NCI-H345 (cell line): ENCODE data around the gene MTG1.
"Not testable (repeated sequence)": the region's sequence is repeated elsewhere in the genome, so short reads cannot be mapped to it uniquely, and the experiment has no call there.

Source experiments
- DNase-seq: peaks from one replicate; lab custom pipeline; 2025; lab: John Stamatoyannopoulos, UW

Gene MTG1

DNA sequence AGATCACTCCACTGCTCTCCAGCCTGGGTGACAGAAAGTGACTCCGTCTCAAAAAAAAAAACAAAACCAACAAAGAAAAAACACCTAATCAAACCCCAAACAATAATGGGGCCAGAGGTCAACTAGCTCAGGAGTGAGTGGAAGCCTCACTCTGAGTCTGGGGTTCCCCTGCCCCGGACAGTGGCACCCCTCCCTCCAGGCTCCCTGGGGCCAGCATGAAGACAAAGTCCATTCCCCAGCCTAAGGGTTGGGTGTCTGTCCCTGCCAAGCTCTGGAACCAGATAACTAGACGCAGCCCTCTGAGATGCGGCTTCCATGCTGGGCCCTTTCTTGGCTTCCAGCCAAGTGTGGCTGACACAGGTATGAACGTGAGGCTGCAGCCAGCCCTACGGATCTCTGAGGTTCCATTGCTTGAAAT lies 34.4 kb upstream of the MTG1 start:
- peak; percentile 82 for DNase-seq

DNA sequence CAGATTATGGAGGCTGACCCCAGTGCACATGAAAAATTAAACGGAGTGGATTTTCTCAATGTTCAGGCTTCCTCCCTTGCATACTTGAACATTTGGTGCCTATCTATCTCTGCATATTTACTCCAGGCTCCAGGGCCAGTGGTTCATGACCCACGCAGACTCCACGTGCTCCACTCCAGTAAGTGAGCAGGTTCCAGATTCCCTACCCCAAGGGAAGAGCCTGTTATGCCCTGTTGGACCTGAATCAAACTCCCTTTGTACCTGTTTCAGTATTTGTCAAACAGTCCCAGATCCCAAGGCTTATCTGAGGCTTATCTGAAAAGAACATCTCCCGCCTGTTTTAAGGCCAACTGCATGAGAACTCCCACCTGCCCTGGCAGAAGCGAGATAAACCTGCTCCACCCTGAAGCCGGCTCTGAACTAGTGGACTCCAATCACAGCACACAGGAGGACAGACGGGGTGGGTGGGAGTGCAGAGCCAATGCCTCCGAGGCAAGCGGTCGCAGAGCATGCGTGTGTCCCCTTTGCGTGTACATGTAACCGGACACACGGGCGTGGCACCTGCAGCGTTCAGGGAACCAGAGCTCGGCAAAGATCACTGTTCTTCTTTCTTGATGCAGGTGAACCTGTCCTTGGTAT lies 33.9 kb upstream of the MTG1 start:
- DNase-seq, result peak; percentile 39

DNA sequence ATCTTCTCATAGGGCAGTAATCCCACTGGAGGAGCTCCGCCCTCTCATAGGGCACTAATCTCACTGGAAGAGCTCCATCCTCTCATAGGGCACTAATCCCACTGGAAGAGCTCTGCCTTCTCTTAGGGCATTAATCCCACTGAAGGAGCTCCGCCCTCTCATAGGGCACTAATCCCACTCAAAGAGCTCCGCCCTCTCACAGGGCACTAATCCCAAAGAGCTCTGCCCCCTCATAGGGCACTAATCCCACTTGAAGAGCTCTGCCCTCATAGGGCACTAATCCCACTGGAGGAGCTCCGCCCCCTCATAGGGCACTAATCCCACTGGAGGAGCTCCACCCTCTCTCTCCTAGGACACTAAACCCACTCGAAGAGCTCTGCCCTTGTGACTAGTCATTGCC lies 32.7 kb upstream of the MTG1 start:
- no peak for DNase-seq

DNA sequence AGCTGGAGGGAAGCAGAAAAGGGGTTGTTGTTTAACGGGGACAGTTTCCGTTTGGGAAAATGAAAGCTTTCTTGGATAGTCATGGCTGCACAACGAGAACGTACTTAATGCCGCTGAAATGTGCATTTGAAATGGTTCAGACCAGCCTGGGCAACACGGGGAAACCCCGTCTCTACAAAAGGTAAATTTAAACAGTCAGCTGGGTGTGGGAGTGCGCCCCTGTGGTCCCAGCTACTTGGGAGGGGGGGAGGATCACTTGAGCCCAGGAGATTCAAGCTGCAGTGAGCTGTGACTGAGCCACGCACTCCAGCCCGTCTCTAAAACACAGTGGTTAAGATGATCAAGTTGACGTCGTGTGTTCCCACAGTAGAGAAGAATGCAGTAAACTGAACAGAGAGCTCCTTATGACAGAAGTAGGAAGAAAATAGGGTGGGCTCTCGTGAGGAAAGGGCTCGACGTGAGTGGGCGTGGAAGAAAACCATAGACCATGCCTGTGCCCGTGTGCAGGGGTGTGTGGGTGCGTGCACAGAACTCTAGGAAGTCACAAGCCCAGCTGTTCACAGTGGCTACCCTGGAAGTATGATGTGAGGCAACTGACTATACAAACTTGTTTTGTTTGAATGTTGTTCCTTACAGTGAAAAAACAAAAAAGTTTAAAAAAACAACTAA lies 32.0 kb upstream of the MTG1 start:
- no peak for DNase-seq

DNA sequence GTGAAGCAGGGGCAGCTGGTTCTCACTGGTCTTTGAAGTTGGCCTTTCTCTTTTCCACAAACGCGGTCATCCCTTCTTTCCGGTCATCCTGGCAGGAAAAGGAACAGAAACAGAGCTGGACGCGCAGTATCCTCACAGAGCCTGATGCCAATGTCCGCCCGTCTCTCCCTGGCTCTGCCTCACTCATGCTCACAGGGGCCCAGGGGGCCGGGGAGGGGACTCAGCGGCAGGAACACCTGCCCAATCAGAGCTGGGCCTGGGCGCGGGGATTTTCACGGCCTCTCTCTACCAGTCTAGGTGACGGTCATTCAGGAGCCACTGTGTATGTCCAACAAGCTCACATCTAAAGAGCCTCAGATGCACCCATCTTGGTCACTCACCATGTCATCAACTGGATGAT lies 31.1 kb upstream of the MTG1 start:
- no peak for DNase-seq

DNA sequence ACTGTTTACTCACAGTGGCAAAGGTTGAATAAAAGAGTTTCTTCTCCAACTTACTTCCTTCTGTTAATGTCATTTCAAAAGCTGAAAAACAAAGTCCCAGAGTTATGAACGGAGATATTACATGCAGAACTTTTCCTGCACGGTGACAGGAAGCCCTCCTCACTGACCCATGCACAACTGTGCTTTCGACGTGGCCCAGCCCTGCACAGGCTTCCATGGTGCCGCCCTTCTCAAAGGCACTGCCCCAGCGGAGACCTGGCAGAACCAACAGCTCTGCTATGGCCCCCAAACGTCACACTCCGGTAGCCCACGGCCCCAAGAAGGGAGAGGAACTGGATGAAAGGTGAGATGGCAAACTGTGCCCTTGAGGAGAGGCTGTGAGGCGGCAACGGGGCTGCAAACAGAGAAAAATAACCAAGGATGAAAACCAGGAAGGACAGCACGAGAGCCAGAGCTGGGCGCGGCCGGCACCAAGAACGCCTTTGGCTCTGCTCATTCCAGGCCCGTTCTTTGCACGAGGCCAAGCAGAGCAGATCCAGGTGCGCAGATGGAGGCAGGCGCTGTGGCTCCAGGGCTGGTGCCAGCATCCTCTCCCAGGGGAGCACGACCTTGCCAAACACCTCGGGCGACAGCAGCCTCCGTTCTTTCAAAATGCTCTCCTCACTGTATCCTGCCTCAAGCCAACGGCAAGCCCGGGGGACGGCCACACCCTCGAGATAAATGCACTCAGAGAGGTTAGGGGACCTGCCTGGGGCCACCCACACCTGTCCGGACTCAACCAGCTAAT lies 29.1 kb upstream of the MTG1 start:
- DNase-seq, result no peak

DNA sequence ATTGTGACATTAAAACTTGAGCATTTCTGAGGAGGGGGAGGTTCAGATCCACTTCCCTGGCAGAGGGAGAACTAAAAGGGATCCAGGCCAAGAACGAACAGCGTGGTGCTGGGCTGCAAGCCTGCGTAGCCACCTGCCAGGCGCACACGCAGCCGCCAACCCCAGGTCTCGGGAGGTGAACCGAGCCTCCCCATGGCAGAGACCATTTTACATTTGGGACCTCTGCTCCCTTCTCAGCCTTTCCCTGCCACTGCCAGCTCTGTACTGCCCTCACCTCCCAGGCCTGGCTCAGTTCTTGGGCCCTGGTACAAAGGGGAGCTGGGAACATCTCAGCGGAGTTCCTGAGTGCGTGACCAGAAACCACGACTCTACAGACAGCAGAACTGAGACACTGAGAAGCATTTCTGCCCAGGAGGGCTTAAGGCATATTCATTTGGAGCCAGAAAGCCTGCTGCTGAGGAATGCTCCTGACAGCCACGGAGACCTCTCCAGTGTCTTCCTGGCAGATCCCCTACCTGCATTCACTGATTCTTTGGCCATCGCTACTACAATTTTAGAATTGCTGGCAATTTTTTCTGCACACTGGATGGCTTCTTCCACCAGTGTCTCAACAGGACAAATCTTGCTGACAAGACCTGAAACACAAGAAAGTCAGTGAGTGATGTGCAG lies 28.4 kb upstream of the MTG1 start:
- DNase-seq, result no peak

DNA sequence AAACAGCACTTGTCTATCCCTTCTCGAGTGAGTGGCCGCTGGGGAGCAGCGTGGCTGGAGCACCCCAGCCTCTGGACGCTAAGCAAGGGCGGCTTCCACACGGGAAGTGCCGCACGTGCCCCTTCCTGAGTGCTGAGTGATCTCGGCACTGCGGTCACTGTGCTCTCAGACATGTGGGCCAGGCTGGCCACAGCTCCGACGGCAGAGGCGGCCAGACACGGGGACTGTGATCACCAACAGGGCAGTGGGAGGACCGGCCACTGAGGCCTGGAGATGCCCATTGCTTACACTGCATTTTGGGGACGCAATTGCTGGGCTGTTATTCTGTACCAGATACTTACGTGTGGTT lies 27.9 kb upstream of the MTG1 start:
- DNase-seq, result no peak

DNA sequence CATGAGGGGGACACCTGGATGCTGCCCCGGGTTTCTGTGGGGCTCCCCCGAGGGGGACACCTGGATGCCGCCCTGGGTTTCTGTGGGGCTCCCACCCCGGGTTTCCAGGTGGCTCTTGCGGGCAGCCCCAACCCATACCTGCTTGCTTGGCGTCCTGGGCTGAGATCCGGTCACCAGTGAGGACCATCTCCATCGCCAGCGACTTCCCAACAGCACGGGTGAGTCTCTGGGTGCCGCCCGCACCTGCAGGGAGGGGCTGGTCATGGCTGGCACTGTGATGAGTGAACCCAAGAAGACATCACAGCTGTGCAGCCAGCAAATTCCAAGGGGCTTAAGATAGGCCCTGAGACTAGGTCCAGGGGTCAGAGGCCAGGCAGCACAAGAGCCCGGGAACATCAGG lies 27.2 kb upstream of the MTG1 start:
- DNase-seq, result no peak

DNA sequence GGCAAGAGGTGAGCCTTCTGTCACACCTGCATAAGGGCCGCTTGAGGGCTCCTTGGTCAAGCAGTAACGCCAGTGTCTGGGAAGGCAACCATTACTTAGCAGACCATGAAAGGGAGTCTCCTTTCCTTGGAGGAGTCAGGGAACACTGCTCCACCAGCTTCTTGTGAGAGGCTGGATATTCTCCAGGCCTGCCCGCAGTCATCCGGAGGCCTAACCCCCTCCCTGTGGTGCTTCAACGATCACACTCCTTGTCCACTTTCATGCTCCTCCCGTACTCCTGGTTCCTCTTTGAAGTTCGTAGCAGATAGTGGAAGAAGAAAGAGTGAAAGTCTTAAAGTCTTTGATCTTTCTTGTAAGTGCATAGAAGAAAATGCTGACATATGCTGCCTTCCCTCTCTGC lies 26.5 kb upstream of the MTG1 start:
- DNase-seq, result not testable (repeated sequence)

DNA sequence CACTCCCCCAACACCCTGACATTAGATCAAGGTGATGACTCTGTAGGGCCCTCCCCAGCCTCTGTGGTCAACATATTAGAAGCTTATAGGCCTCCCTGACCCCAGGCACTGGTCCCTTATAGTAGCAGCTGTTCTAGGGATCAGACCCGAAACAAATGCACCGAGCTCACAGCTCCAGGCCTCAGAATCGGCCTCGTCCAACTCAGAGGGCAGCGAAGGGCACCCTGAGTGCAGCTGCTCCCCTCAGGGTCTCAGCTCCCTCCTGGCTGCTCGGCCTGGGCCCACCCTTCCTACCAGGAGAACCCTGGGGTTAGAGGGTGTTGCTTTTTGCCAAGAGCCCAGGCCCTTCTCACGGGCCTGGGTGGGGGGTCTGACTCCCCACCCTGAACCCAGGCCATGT lies 25.8 kb upstream of the MTG1 start:
- no peak for DNase-seq

DNA sequence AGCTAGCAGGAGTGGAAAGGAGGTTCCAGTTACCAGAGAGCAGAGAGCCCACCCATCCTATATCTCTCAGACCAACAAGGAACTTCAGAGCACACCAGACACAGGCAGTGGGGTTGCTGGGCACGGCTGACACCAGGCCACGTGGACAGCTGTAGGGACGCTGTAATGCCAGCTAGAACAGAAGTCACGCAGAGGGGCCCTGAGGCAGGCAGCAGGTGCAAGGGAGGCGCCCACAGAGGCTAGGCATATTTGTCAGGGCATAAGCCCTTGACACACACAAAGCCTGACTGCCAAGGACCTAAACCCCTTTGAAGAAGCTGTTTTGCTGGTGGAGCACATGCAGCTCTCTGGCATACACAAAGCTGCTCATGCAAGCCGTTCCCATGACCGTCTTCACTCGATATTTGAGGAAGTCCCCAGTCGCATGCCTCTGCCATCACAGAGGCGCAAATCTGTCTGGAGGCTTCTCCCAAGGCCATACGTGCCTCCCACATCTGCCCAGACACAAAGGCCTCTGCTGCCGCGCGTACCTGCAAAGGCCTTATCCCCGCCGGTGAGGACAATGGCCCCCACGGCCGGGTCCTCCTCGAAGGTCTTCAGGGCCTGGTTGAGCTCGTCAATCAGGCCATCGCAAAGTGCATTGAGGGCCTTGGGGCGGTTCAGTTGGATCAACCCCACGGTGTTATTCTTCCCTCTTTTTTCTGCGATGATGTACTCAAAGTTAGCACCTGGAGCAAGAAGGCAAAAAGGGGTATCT lies 23.7 kb upstream of the MTG1 start:
- no peak for DNase-seq

DNA sequence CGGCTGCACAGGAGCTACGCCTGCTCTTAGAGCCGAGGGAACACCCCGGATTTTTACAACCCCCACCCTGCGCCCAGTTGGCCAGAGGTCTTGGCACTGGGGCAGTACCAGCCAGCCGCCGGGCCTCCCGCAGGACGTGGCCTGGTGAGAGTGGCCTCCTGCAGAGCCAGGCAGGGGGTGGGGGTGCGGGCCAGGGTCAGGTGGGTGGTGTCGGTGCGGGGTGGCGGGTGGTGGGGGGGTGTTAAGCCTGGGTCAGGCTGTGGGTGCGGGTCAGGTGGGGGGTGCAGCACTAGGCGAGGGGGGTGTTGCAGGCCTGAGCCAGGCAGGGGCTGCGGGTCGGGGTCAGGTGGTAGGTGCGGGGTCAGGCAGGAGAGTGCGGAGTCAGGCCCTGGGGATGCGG lies 21.4 kb upstream of the MTG1 start:
- no peak for DNase-seq

DNA sequence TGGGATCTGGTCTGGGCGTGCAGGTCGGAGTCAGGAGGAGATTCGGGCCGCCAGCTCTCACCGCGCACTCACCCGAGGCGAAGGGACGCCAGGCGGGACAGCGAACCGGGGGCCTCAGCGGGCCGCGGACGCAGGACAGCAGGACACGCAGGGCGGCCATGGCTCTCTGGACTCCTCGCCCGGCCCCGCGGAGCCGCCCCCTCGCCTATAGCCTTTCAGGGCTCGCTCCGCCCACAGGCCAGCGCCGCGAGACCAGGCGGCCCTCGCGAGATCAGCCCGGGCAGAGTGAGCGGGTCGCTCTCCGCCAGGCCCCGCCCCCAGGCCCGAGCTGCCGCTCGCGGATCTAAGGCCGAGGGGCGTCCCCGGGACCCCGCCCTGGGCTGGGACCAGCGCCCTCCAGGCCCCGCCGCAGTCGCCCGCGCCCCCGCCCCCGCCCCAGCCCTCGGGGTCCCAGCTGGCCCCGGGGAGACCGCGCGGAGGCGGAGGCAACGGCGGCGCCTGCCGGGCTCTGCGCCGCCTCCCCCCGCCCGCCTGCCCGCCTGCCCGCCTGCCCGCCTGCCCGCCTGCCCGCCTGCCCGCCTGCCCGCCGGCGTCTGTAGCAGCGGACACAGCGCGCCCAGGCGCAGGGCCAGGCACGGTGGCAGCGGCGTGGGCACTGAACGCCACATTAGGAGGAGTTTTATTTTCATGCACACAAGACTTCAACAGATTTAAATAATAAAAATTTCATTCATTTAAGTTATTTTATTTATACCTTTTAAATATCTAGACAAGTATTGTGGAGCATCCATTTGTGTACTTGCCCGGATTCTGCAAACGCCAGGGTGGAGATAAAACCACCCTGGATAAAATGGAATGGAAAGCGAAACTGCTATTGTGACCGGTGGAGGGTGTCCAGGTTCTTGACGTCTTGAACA lies 20.5 kb upstream of the MTG1 start, which contains the start of gene ECHS1:
Gene ECHS1, minus strand, starts transcription at position 181 of the 917 bp plus-strand sequence. Its CDS starts 21 bp downstream, at position 160.
- peak; percentile 90 for DNase-seq

DNA sequence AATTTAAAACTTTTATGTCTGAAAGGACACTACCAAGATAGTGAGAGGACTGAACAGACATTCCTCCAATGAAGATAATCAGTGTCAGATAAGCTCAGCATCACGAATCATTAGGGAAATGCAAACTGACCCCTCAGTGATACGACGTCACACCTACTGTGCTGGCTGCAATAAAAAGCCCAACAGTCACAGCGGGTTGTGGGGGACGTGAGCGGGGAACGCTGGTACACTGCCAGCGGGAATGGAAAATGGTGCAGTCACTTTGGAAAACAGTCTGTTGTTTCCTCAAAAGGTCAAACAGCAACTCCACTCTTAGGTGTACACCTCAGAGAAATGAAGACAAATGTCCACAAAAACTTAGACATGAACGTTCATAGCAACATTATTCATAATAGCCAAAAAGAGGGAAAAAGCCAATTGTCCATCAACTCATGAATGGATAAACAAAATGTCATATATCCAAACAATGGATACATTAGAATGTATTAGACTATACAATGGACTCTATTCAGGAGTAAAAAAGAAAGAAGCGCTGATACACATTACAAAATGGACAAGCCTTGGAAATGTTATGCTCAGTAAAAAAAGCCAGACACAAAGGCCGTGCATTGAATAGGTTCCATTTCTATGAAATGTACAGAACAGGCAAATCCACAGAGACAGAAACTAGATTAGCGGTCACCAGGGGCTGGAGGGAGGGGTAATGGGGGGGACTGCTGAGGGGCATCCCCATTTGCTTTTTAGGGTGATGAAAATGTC lies 18.4 kb upstream of the MTG1 start:
- no peak for DNase-seq

DNA sequence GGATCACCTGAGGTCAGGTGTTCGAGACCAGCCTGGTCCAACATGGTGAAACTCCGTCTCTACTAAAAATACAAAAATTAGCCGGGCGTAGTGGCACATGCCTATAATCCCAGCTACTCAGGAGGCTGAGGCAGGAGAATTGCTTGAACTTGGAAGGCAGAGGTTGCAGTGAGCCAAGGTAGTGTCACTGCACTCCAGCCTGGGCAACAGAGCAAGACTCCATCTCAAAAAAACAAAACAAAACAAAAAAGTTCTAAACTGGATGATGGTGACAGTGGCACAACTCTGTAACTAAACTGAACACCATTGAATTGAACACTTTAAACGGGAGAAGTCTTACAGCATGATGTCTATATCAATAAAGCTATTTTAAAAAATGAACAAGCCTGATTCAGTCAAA lies 17.8 kb upstream of the MTG1 start:
- not testable (repeated sequence) for DNase-seq

DNA sequence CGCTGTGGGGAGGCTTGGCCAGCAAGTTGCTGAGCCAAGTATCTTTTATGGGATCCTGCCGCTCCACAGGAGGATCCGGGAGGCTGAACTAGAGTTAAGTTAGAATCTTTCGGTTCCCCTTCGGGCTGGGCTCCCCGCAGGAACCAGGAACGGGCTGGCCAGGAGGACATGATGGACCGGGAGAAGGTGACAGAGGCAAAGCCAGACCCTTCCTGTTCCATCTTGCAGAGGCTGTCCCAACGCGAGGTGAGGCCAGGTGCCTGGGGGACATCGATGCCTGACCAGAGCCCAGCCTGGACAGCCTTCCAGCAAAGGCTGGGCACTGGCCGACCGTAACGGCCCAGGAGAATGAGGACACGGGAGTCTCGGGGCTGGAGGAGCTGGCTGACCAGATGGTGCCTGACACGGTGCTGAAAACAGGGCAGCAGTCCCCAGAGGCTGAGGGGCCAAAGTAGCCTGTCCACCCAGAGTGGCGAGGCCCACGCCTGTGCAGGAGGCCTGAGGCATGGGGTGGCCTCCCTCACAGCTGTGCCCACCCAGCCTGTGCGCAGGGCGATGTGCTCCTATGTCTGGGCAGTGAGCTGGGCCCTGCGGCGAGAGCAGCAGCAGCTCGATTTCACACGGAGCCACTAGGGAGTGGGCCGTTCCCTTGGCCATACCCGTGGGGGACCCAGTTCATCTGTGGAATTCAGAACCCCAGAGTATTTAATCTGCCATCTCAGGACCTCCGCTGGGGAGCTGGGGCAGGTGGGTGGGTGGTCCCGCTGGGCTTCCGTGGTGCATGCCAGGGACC lies 16.7 kb upstream of the MTG1 start:
- DNase-seq, result no peak

DNA sequence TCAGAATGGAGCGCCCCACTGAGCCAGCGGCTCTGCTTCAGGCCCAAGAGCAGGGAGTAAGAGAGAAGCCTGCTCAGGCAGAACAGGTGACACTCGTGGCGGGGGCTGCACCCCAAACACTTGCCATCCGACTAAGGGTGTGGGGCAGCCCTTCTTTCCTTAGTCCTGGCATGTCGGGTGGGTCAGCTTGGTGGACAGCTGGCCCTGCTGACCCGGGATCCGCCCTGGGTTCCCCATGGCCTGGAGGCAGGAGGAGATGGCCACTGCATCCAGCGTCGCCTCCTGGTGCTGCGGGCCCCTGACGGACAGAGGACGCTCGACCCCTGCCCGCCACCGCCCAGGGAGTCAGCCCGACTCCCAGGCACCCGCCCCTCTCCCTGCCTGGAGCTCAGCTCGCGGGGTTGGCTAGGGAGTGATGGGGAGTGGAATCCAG lies 16.1 kb upstream of the MTG1 start:
- no peak for DNase-seq
